Measurements from ENCODE around the gene FXR2. TPM values are rescaled to one million over a fixed set of nuclear protein-coding genes. Genes with fewer than 3 reads are reported as not detected.

FXR2 gene
- total and polyA plus RNA-seq, 9 of the 15 experiments (the other 6 are each of a cell fraction or from before 2014, with no cell fraction given), result 2.0 to 49.3 (median 24.5) TPM

- no peak for TF ChIP-seq TEAD2 (tag; IDR thresholded peaks at IDR 0.05)
- TF ChIP-seq RBM39 (optimal IDR thresholded peaks at IDR 0.05; ENCODE audit: low read depth, low read length), result no peak
- TF ChIP-seq, protein P1, sequence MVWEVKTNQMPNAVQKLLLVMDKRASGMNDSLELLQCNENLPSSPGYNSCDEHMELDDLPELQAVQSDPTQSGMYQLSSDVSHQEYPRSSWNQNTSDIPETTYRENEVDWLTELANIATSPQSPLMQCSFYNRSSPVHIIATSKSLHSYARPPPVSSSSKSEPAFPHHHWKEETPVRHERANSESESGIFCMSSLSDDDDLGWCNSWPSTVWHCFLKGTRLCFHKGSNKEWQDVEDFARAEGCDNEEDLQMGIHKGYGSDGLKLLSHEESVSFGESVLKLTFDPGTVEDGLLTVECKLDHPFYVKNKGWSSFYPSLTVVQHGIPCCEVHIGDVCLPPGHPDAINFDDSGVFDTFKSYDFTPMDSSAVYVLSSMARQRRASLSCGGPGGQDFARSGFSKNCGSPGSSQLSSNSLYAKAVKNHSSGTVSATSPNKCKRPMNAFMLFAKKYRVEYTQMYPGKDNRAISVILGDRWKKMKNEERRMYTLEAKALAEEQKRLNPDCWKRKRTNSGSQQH (CRISPR knock-in tag; IDR thresholded peaks at IDR 0.05), result no peak
- no peak for TF ChIP-seq LEF1 (IDR thresholded peaks at IDR 0.05)
- no peak for TF ChIP-seq ZNF668 (CRISPR knock-in tag; IDR thresholded peaks at IDR 0.05)
- TF ChIP-seq CGGBP1 (CRISPR knock-in tag; IDR thresholded peaks at IDR 0.05), result no peak
- no peak for TF ChIP-seq CREB3 (tag; conservative IDR thresholded peaks at IDR 0.05; ENCODE audit: low read depth)
- no peak for TF ChIP-seq ZNF217 (CRISPR knock-in tag; IDR thresholded peaks at IDR 0.05)
- no peak for TF ChIP-seq SMAD1 (IDR thresholded peaks at IDR 0.05; ENCODE audit: low read depth, low read length, partially characterized antibody)
- peak; percentile 40; the same call in 1 of the 2 replicates for TF ChIP-seq CREM (IDR thresholded peaks at IDR 0.05; ENCODE audit: low read depth)
- no peak for TF ChIP-seq MYNN (IDR thresholded peaks at IDR 0.05)
- TF ChIP-seq MYNN (CRISPR knock-in tag; IDR thresholded peaks at IDR 0.05), result no peak
- TF ChIP-seq, protein P2, sequence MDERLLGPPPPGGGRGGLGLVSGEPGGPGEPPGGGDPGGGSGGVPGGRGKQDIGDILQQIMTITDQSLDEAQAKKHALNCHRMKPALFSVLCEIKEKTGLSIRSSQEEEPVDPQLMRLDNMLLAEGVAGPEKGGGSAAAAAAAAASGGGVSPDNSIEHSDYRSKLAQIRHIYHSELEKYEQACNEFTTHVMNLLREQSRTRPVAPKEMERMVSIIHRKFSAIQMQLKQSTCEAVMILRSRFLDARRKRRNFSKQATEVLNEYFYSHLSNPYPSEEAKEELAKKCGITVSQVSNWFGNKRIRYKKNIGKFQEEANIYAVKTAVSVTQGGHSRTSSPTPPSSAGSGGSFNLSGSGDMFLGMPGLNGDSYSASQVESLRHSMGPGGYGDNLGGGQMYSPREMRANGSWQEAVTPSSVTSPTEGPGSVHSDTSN (CRISPR knock-in tag; IDR thresholded peaks at IDR 0.05; ENCODE audit: low read depth), result no peak
- TF ChIP-seq, protein P2 (tag; conservative IDR thresholded peaks at IDR 0.05; ENCODE audit: low read depth), result no peak
- TF ChIP-seq CCAR2 (IDR thresholded peaks at IDR 0.05; ENCODE audit: low read depth, low read length), result no peak
- peak; percentile 63 for TF ChIP-seq L3MBTL2 (IDR thresholded peaks at IDR 0.05)
- TF ChIP-seq ZNF232 (CRISPR knock-in tag; IDR thresholded peaks at IDR 0.05), result no peak
- TF ChIP-seq SP1 (CRISPR knock-in tag; IDR thresholded peaks at IDR 0.05), result peak; percentile 46
- TF ChIP-seq ZNF184 (CRISPR knock-in tag; IDR thresholded peaks at IDR 0.05), result no peak
- TF ChIP-seq HDAC1 (IDR thresholded peaks at IDR 0.05), result peak in 1 of 2 experiments; percentile 56; a peak in 1 of 4 replicates
- TF ChIP-seq RBFOX2 (IDR thresholded peaks at IDR 0.05; ENCODE audit: low read depth, low read length), result no peak
- TF ChIP-seq PHB2 (IDR thresholded peaks at IDR 0.05; ENCODE audit: low read depth), result no peak
- no peak for TF ChIP-seq TRIM28 (IDR thresholded peaks at IDR 0.05)
- TF ChIP-seq SAFB (IDR thresholded peaks at IDR 0.05; ENCODE audit: borderline replicate concordance, low read depth, low read length), result no peak
- TF ChIP-seq SIN3B (IDR thresholded peaks at IDR 0.05; ENCODE audit: low read depth), result no peak
Observed at GRCh38 chr17:7561028-7561575, 53.6 kb downstream of the FXR2 start (continued).

All from K562 (cell line).